Stimulated activated CD4-positive, alpha-beta T cell treated with anti-CD3 and anti-CD28 coated beads, Interleukin-12 subunit alpha, Interleukin-12 subunit beta, amount 100 ng/mL, for 48 hours (primary cell): Measurements from ENCODE around the gene UBASH3B.
"Not testable (repeated sequence)": the region's sequence is repeated elsewhere in the genome, so short reads cannot be mapped to it uniquely, and the experiment has no call there.

Source experiments
- DNase-seq, 3 donors: peaks; one replicate each; pipeline ENCODE4 v3.0.0-alpha.2; 2020; ENCODE audit warnings: low read depth in 2 of 3, low spot score in 1 of 3

UBASH3B gene

GRCh38 chr11:122847466-122847865 lies 191.9 kb downstream of the UBASH3B start:
- no peak for DNase-seq

GRCh38 chr11:122848186-122848585 lies 192.7 kb downstream of the UBASH3B start:
- DNase-seq: no peak

- DNase-seq: peak in 1 of 3 donors; percentile 8
Measured at GRCh38 chr11:122850076-122850631, 194.6 kb downstream of the UBASH3B start.

DNA sequence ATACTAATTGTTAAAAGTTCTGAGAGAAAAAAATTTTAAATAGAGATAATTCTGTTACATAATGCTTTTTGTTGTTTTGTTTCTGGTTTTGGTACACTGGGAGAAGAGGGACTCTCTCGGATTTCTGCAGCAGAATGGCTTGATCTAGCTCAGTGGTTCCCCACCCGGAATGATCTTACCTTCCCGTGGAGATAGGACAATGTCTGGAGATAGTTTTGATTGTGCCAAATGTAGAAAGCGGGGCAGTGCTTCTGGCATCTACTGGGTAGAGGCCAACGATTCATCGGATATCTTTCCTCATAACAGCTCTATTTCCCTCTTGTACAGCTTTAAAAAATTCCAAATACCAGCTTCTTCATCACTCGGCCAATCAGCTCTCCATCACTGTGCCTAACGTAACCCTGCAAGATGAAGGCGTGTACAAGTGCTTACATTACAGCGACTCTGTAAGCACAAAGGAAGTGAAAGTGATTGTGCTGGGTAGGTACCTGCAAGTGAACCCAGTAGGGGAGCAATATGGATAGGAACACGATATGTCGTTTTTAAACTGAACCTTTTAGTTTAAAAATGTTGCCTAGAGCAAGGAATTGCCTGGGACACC lies 195.9 kb downstream of the UBASH3B start:
- DNase-seq: no peak

DNA sequence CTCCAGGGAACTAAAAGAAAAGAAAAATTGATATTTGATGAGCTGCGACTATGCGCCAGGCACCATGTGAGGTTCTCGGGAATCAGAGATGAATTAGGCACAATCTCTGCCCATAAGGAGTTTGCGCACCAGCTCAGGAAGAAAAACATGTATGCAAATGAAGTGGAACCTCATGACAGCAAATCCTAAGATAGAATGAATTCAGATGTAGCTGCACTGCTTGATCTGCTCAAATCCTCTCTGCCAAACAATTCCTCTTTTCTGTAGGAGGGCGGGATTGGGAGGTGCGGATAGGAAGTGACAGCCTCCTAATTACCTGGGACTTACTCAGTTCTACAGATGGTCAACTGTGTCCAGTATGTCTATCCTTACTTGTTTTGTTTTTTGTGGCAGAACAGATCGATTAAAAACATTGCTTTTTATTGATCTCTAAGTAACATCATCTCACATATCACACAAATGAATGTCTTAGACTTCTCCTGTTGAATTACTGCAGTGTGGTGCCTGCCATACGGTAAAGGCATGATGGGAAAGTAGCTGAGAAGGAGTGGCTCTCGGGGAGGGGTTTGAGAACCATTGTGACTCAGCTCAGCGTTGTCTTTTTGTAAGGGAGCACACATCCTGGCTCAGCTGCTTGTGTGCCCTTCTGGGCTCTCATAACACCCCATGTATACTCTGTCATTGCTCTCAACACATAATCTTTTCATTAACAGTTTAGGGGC lies 196.7 kb downstream of the UBASH3B start:
- DNase-seq: peak in 2 of 3 donors; percentile 16 to 17

- DNase-seq: no peak
Measured at GRCh38 chr11:122852796-122853160, 197.3 kb downstream of the UBASH3B start.

DNA sequence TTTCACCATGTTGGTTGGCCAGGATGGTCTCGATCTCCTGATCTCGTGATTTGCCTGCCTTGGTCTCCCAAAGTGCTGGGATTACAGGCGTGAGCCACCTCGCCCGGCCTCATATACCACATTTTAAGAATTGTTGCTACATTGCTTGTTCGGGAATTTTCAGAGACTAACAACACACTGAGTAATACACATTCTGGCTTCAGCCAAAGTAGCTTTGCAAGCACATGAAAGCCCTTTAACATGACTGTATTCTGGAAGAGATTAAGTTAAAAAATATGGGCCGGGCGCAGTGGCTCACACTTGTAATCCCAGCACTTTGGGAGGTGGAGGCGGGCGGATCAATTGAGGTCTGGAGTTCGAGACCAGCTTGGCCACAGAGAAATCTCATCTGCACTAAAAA lies 197.7 kb downstream of the UBASH3B start:
- no peak for DNase-seq

DNA sequence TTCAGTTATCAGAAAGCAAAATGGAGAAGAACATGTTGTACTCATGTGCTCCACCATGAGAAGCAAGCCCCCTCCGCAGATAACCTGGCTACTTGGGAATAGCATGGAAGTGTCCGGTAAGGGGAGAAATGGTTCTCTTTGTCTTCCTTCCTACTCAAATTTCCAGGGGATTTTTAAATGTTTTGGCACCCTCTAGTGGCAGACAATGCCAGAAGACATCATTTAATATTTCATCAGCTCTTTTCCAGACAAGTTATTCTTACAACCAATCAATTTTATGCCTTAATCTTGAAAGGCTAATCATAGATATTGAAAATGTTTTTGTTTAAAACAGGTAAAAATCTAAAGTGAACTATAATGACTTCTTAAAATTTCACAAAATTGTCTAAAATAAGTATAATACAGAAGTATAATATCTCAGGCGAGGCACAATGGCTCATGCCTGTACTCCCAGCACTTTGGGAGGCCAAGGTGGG lies 198.5 kb downstream of the UBASH3B start:
- DNase-seq: peak in 1 of 3 donors; percentile 68

- DNase-seq: no peak
Measured at GRCh38 chr11:122861631-122862030, 206.1 kb downstream of the UBASH3B start.

- no peak for DNase-seq
Measured at GRCh38 chr11:122862091-122862490, 206.6 kb downstream of the UBASH3B start.

DNA sequence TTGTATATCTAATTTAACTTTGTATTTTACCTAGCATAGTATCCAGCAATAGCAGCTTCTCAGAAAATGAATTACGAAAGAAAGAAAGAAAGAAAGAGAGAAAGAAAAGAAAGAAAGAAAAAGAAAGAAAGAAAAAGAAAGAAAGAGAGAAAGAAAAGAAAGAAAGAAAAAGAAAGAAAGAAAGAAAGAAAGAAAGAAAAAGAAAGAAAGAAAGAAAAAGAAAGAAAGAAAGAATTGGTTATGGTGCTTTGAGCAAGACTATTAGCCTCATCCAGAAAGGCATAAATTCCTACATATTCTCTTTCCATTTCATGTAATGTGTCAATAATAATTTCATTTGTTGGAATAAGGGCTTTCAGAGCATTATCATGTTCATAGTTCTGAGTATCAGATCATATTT lies 207.6 kb downstream of the UBASH3B start:
- DNase-seq: not testable (repeated sequence)

DNA sequence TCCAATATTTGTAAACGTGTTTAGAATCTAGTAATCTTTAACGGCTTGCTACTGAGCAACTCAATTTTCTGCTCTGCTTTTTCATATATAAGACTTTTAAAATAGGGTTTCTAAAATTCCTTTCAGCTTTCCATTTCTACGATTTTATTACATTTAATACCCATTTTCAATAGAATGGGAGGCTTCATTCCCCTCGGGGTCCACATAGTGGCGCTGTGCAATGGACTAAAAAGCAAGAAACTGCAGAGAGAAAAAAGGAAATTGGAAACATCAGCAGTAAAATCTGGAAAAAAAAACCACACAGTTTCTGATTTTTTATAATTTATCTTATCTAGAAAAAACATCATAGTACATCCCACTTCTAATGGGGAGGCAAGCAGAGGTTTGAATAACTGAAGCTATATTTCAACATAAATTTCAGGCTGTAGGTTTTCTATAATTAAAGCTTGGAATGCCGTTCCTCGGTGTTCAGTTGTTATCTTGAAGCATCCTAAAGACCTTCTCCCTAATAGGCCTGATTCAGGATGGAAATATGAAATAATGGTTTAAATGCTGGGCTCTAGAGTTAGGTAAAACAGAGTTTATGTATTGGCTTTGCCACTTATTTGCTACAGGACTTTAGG lies 208.3 kb downstream of the UBASH3B start:
- DNase-seq: peak in 1 of 3 donors; percentile 24
